Stimulated activated naive CD8-positive, alpha-beta T cell treated with anti-CD3 and anti-CD28 coated beads, Interleukin-15, amount 100 ng/mL, for 72 hours (primary cell): ENCODE measurements around the gene CDK18.

Experiments used
- ATAC-seq: fragments of 150-1000 bp; cut with Tn5 transposase; 2 replicates; pipeline ENCODE4 v1.10.0; 2021; ENCODE audit warnings: mild to moderate bottlenecking, moderate library complexity
- DNase-seq, 2 donors: peaks; one replicate each; pipeline ENCODE4 v3.0.0; 2021 to 2022
- H3K27ac Mint-ChIP-seq, 2 donors: one replicate each; pipeline ENCODE4 v1.8.0; 2022; ENCODE audit warnings: mild to moderate bottlenecking in 2 of 2, mixed read lengths in 2 of 2, moderate library complexity in 2 of 2
- H3K27me3 Mint-ChIP-seq: one replicate; pipeline ENCODE4 v1.8.0; 2022; ENCODE audit warnings: mixed read lengths
- H3K4me1 Mint-ChIP-seq: one replicate; pipeline ENCODE4 v1.8.0; 2022; ENCODE audit warnings: mild to moderate bottlenecking, mixed read lengths
- H3K4me3 Mint-ChIP-seq, 2 donors: one replicate each; pipeline ENCODE4 v1.8.0; 2022; ENCODE audit warnings: mild to moderate bottlenecking in 2 of 2, mixed read lengths in 2 of 2, moderate library complexity in 1 of 2
- H3K9me3 Mint-ChIP-seq, 2 donors: one replicate each; pipeline ENCODE4 v1.8.0; 2022; ENCODE audit warnings: mixed read lengths in 2 of 2

Gene CDK18

DNA sequence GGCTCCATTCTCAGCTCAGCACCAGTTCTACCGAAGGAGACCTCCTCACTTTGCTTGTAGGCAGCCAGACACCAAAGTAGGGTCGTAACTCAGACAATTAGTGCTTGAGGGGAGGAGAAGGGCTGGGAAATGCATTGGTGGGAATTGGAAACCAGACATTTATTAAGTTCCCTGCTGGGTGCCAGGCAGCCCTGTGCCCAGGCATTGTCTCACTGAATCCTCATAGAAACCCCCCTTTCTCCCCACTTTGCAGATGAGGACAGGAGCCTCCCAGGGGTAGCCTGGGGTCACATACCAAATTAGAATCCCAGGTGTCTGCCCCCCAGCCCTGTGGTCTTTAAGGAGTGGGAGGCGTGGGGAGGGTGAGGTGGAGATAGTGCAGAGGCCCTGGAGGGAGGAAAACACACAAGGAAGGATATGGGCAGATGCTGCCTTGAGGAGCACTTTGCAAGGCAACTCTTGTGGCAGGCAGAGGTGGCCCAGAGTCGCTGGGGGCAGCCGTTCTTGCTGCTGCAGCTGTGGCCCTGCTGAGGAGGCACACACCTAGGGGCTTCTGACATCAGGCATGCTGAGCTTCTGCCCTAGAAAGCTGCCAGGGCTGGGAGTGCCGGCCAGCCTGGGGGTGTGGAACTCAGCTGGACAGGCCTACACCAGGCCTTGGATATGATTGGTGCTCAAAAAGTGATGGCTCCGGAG is 29.4 kb downstream of the CDK18 start:
- H3K27me3 Mint-ChIP-seq = peaks cover 31% of the 10 kb centered on the region
- no peak overlapping the region for H3K27ac Mint-ChIP-seq
- H3K4me3 Mint-ChIP-seq = no peak overlapping the region
- no peak for ATAC-seq
- DNase-seq = no peak
- H3K4me1 Mint-ChIP-seq = peaks cover 21% of the 10 kb centered on the region
- no peaks in the 10 kb centered on the region for H3K9me3 Mint-ChIP-seq

GRCh38 chr1:205534444-205534985 is 30.0 kb downstream of the CDK18 start:
- H3K4me3 Mint-ChIP-seq = no peak overlapping the region
- H3K4me1 Mint-ChIP-seq = peaks cover 14% of the 10 kb centered on the region
- ATAC-seq = no peak
- no peak for DNase-seq
- H3K27me3 Mint-ChIP-seq = peaks cover 29% of the 10 kb centered on the region
- H3K27ac Mint-ChIP-seq = no peak overlapping the region
- no peaks in the 10 kb centered on the region for H3K9me3 Mint-ChIP-seq

DNA sequence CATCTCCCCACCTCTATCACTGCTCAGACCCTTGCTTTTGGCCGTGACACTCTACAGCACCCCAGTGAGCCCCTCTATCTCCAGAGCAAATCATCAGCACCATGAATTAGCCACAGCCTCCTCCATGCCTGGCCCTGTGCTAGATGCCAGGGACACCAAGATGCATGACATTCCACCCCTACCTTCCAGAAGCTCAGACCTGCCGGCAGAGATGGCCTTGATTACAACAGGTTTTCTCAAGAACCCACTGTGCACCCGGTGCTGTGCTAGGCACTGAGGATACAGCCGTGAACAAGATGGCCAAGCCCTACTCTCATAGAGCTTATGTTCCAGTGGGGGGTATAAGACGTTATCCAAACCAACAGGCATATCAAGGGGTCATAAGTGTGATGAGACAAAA is 30.6 kb downstream of the CDK18 start:
- Mint-ChIP-seq H3K4me1 (peaks cover 11% of the 10 kb centered on the region), H3K9me3 (no peaks in the 10 kb centered on the region), H3K27me3 (peaks cover 29% of the 10 kb centered on the region), H3K27ac (no peak overlapping the region), H3K4me3 (no peak overlapping the region)
- DNase-seq = no peak
- ATAC-seq = no peak

- H3K27me3 Mint-ChIP-seq = peaks cover 32% of the 10 kb centered on the region
- no peaks in the 10 kb centered on the region for H3K9me3 Mint-ChIP-seq
- peaks cover 11% of the 10 kb centered on the region for H3K4me1 Mint-ChIP-seq
- ATAC-seq = no peak
- H3K27ac Mint-ChIP-seq = peak overlapping the region in 1 of 2 donors; percentile 74
- no peak overlapping the region for H3K4me3 Mint-ChIP-seq
- no peak for DNase-seq
These were observed 31.6 kb downstream of the CDK18 start for GRCh38 chr1:205535866-205536758.

DNA sequence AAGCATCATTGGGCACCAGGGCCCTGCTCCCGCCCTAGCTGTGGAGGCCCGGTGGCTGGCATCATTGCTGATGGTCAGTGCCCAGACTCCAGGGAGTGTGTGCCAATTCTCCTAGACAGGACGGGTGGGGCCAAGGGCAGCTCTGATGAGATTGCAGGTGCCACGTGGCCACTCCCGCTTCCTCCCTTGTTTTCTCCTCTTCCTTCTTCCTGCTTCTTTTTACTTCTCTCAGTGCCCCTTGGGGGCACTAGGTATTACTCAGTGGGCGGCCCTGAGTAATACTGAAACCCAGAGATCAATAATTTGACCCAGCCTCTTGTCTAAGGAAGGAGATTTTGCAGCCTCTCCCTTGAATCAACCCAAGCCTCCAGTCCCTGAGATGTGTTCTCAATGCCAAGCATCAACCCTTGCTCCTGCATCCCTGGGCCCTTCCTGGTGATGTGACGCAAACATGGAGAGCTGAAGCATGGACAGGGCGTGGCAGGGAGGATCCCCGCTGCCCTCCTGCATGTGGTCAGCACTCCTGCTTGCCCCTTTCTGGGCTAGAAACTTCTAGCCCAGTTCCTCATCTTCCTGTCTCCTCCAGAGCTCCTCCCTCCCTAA is 32.4 kb downstream of the CDK18 start:
- peak overlapping the region in 1 of 2 donors; percentile 5 for H3K4me3 Mint-ChIP-seq
- peak overlapping the region in 1 of 2 donors; percentile 74 for H3K27ac Mint-ChIP-seq
- no peaks in the 10 kb centered on the region for H3K9me3 Mint-ChIP-seq
- peak in 1 of 2 donors; percentile 8 for DNase-seq
- H3K27me3 Mint-ChIP-seq = peaks cover 40% of the 10 kb centered on the region
- ATAC-seq = peak; percentile 44
- H3K4me1 Mint-ChIP-seq = peaks cover 11% of the 10 kb centered on the region

DNA sequence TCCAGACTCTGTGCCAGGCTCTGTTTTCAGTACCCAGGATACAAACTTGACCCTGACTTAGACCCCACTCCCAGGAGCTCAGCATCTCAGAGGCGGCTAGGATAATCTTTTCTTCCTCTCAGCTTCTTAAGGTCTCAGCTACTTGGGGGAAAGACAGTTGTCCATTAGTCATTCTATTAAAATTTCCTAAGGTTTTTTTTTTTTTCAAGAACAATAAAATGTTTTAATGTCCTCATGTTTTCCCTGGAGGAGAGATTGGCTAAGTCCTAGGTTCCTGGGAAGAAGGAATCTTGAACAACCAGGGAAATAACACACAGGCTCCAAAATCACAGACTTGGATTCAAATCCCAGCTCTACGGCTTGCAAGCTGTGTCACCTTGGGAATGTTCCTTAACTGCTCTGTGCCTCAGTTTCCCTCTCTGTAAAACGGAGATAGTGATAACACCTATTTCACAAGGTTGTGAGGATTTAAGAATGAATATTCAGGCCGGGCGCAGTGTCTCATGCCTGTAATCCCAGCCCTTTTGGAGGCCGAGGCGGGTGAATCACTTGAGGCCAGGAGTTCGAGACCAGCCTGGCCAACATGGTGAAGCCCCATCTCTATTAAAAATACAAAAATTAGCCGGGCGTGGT is 33.0 kb downstream of the CDK18 start:
- no peak overlapping the region for H3K27ac Mint-ChIP-seq
- DNase-seq = no peak
- H3K9me3 Mint-ChIP-seq = no peaks in the 10 kb centered on the region
- no peak for ATAC-seq
- H3K4me1 Mint-ChIP-seq = peaks cover 11% of the 10 kb centered on the region
- no peak overlapping the region for H3K4me3 Mint-ChIP-seq
- H3K27me3 Mint-ChIP-seq = peaks cover 46% of the 10 kb centered on the region

DNA sequence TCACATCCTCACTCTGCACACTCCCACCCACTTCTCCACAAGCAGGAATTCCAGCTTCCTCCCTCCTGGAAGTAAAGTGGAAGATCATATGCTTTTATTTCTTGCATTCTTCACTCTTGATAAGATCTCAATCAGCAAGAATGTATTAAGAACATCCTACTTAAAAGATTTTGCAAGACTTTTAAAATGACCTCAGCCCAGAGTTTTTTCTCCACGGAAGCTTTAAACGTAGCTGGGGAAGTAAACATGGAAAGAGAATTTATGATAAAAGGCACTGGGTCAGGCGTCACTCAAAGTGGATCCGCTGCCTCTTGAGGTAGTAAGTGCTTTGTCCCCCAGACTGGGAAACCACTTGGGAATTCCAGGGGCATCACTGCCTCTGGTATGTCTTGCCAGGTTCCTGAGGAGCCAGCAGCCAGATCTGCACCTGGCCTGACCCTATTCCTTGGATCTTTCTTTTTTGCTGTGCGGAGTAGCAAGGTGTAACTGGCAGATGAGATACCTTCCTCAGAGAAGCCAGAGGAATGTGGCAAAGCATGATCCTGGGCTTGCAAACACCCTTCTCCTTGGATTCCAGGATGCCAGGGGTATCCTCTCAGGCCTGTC is 33.9 kb downstream of the CDK18 start:
- ATAC-seq = no peak
- no peaks in the 10 kb centered on the region for H3K9me3 Mint-ChIP-seq
- no peak overlapping the region for H3K27ac Mint-ChIP-seq
- no peak overlapping the region for H3K4me3 Mint-ChIP-seq
- H3K27me3 Mint-ChIP-seq = peaks cover 50% of the 10 kb centered on the region
- DNase-seq = peak in 1 of 2 donors; percentile 5
- peaks cover 15% of the 10 kb centered on the region for H3K4me1 Mint-ChIP-seq

DNA sequence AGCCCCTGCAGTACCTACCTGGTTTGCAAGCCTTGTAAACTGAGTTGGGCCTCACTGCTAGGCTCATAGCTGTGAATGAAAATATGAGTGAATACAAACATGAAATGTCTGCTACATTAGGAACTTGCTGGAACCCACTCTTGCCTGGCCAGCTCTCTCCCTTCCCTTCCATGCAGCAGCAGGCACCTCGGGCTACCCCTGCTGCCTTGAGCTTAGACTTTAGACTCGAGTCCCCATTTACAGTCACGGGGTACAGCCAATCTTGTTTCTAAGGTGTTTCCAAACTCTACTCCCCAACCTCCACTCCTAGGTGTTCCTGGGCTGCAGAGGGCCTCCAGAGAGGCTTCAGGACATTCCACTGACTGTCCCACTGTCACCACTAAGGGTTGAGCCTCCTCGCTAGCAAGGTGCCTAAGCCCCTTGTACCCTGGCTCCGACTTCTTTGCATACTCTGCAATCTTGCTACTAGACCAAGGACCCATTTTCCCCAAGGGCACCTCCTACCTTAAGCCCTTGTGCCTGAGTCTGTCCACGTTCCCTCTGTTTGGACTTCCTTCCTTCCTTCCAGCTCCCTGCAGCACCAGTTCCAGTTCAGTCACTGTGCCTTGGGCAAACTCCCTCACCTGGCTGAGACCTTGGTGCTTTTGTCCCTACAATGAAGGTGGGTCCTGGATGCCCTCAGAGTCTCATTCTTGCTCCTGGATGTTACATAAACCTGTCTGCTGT is 36.9 kb downstream of the CDK18 start:
- peaks cover 27% of the 10 kb centered on the region for H3K4me1 Mint-ChIP-seq
- H3K27ac Mint-ChIP-seq = no peak overlapping the region
- H3K27me3 Mint-ChIP-seq = peaks cover 62% of the 10 kb centered on the region
- H3K9me3 Mint-ChIP-seq = no peaks in the 10 kb centered on the region
- DNase-seq = peak in 1 of 2 donors; percentile 4
- no peak for ATAC-seq
- H3K4me3 Mint-ChIP-seq = no peak overlapping the region

DNA sequence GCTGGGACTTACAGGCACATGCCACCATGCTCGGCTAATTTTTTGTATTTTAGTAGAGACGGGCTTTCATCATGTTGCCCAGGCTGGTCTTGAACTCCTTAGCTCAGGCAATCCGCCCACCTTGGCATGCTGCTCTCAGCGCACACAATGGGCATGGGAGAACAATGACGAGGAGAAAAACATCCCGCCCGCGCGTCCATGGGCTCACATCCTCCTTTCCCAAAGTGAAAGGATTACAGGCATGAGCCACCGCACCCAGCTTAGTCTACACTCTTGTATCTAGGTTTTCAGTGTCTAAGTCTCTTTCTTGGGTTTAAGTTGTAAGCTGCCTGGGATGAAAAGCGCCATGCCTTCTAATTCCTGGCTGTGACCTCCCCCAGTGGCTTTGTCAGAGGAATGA is 37.9 kb downstream of the CDK18 start:
- no peaks in the 10 kb centered on the region for H3K9me3 Mint-ChIP-seq
- ATAC-seq (no peak), DNase-seq (no peak)
- peaks cover 58% of the 10 kb centered on the region for H3K27me3 Mint-ChIP-seq
- H3K4me3 Mint-ChIP-seq = no peak overlapping the region
- H3K4me1 Mint-ChIP-seq = peaks cover 17% of the 10 kb centered on the region
- no peak overlapping the region for H3K27ac Mint-ChIP-seq

DNA sequence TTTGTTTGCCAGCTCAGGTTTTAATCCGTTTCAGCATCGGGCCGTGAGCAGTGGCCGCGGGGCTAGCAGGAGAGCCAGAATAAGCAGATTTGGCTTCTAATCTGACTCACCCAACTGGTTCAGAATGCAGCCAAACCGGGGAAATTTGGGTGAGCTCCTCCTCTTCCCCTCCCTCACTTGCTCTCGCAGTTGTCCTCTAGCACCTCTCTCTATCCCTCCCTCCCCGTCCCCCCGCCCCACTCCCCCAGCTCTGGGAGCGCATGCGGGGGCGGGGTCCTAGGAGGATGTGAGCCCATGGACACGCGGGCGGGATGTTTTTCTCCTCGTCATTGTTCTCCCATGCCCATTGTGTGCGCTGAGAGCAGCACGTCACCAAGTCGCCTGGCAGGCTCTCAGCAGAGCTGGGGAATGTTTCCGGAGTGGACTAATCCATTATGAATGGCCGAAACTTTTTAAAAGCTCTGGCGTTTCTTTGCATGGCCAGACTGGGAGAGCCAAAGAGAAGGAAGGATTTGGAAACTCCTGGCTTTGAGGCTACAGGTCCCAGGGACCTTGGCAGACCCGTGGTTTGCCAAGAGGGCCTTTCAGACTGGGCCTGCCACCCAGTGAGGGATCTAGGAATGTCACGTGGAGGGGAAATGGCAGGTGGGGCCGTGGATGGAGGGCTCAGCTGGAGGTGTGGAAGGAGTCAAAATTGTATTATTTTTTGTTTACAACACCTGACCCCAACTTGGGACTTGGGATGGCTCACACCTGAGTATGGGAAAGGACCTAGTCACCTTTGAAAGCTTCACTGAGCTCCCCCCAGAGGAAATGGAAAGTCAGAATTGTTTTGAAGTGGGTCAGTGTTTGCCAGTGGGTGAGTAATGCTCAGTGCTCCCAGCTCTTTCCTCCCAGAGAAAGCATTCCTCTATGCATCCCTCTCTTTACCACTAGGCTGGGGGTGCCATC is 39.2 kb downstream of the CDK18 start:
- Mint-ChIP-seq H3K4me1 (peaks cover 16% of the 10 kb centered on the region), H3K4me3 (peak overlapping the region; percentile 54 to 75), H3K27ac (no peak overlapping the region), H3K27me3 (peaks cover 68% of the 10 kb centered on the region), H3K9me3 (no peaks in the 10 kb centered on the region)
- DNase-seq = peak in 1 of 2 donors; percentile 40
- peak; percentile 86 for ATAC-seq

DNA sequence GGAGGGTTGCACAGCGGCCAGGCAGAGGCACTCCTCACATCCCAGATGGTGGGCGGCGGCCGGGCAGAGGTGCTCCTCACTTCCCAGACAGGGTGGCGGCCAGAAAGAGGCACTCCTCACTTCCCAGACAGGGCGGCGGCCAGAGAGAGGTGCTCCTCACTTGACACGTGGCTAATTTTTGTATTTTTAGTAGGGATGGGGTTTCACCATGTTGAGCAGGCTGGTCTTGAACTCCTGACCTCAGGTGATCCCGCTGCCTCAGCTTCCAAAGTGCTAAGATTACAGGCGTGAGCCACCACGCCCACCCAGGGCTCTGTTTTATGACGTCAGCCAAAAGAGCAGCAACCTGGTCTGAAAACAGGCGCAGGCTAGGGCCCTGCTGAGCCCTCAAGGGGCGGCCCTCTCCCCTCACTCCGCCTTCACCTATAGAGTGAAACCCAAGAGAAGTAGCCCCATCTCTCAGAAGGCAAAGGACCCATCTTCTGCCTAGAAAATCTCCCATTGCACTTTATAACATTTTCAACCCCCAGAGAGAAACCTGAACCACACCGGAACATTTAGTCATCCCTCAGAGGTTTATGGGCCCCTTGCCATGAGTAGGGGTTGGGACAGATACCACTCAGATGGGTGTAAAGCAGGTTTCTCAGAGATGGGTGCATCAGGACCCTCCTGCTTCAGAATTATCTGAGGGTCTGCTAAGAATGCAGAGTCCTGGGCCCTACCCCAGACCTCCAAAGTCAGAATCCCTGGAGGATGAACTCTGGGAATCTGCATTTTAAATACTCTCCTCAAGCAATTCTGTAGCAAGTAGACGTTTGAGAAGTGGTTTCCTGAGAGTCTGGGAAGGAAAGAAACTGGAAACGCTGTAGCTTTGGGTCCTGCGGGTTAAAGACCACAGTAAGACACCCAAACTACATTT is 40.8 kb downstream of the CDK18 start:
- Mint-ChIP-seq H3K27ac (no peak overlapping the region), H3K27me3 (peaks cover 75% of the 10 kb centered on the region), H3K4me1 (peaks cover 16% of the 10 kb centered on the region), H3K9me3 (no peaks in the 10 kb centered on the region), H3K4me3 (no peak overlapping the region)
- no peak for ATAC-seq
- peak in 1 of 2 donors; percentile 7 for DNase-seq

GRCh38 chr1:205545991-205546390 is 41.5 kb downstream of the CDK18 start:
- Mint-ChIP-seq H3K9me3 (no peaks in the 10 kb centered on the region), H3K27me3 (peaks cover 80% of the 10 kb centered on the region), H3K4me1 (peaks cover 16% of the 10 kb centered on the region), H3K27ac (no peak overlapping the region), H3K4me3 (no peak overlapping the region)
- ATAC-seq = no peak
- peak in 1 of 2 donors; percentile 2 for DNase-seq

- ATAC-seq (no peak), DNase-seq (no peak)
- Mint-ChIP-seq H3K27me3 (peaks cover 74% of the 10 kb centered on the region), H3K4me3 (no peak overlapping the region), H3K9me3 (no peaks in the 10 kb centered on the region), H3K4me1 (peaks cover 16% of the 10 kb centered on the region), H3K27ac (no peak overlapping the region)
These were observed 42.1 kb downstream of the CDK18 start for GRCh38 chr1:205546541-205546940.
